SK-N-SH treated with all-trans-retinoic acid at 6 μM for 48 hours (cell line): ENCODE results near the gene SIN3B.

Source experiments
- ATAC-seq: fragments of 200-7000 bp; cut with Tn5 transposase; 3 replicates; pipeline ENCODE4 v1.9.1; 2020; ENCODE audit warnings: mild to moderate bottlenecking, moderate library complexity
- BACH2 ChIP-seq: fragments of 250-450 bp; sonication (Bioruptor Pico); IDR thresholded peaks from 2 replicates; pipeline ENCODE4 v1.9.0; 2021; ENCODE audit warnings: mild to moderate bottlenecking, borderline replicate concordance
- CSRNP3 ChIP-seq: fragments of 250-450 bp; sonication (Bioruptor Pico); IDR thresholded peaks from 2 replicates; pipeline ENCODE4 v1.5.1; 2021; ENCODE audit warnings: mild to moderate bottlenecking, moderate library complexity
- RARB ChIP-seq: fragments of 250-450 bp; sonication (Bioruptor Pico); IDR thresholded peaks from 2 replicates; pipeline ENCODE4 v1.8.0; 2021; ENCODE audit warnings: mild to moderate bottlenecking, moderate library complexity
- TCF4 ChIP-seq: fragments of 250-450 bp; sonication (Bioruptor Pico); IDR thresholded peaks from 2 replicates; pipeline ENCODE4 v1.8.0; 2021; ENCODE audit warnings: mild to moderate bottlenecking, moderate library complexity, borderline replicate concordance
- TOX ChIP-seq: fragments of 250-450 bp; sonication (Bioruptor Pico); IDR thresholded peaks from 2 replicates; pipeline ENCODE4 v1.8.0; 2021; ENCODE audit warnings: mild to moderate bottlenecking, moderate library complexity, borderline replicate concordance
- TSHZ2 ChIP-seq: fragments of 250-450 bp; sonication (Bioruptor Pico); IDR thresholded peaks from 2 replicates; pipeline ENCODE4 v1.5.0; 2020; ENCODE audit warnings: mild to moderate bottlenecking, moderate library complexity
- ZC3H10 ChIP-seq: fragments of 250-450 bp; sonication (Bioruptor Pico); IDR thresholded peaks from 2 replicates; pipeline ENCODE4 v1.5.1; 2021; ENCODE audit warnings: mild to moderate bottlenecking, moderate library complexity
- ZNF8 ChIP-seq: fragments of 450-650 bp; formaldehyde crosslinking; IDR thresholded peaks from 2 replicates; pipeline ENCODE4 v1.5.0; 2020; ENCODE audit warnings: mild to moderate bottlenecking, moderate library complexity

Gene SIN3B

GRCh38 chr19:16928916-16929315 is 99.7 kb downstream of the SIN3B start:
- TF ChIP-seq TCF4 (no peak), ZNF8 (CRISPR knock-in tag) (no peak), TOX (CRISPR knock-in tag) (no peak), ZC3H10 (no peak), RARB (CRISPR knock-in tag) (no peak), BACH2 (CRISPR knock-in tag) (no peak), TSHZ2 (no peak), CSRNP3 (CRISPR knock-in tag) (no peak)
- no peak for ATAC-seq
